ENCODE data around the gene PDPN. TPM values are rescaled to one million over a fixed set of nuclear protein-coding genes. Genes with fewer than 3 reads are reported as not detected.

The PDPN gene
- total RNA-seq, 1 donor from 2014 or later = 3.2 TPM

DNA sequence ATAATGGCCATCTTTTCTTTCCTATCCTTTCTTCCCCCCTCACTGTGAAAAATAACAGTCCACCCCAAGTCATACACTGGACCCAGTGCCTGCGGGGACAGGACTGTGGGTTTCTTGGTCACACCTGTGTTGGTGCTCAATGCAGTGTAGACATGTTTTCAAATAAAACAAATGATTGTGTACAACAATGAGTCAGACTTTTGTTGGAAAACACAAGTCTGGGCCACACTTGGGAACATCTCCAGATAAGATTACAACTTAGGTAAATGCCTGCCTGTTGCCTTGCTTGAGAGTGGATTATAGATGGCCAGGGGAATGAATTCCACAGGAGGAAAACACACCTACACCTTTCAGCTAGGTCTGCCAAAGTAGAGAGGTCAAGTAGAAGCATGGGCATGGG lies 34.1 kb downstream of the PDPN start:
- FAIRE-seq = no peak
- Histone ChIP-seq H3K4me3 (ENCODE audit: low read depth, low read length) (no peak overlapping the region), H3K27me3 (ENCODE audit: control insufficient read depth, insufficient read depth, low read length) (no peaks in the 10 kb centered on the region), H3K36me3 (ENCODE audit: control insufficient read depth, insufficient read depth, low read length) (peaks cover 4% of the 10 kb centered on the region)
- DNase-seq (ENCODE audit: low read depth) = peak; percentile 82
- TF ChIP-seq CTCF (IDR thresholded peaks at IDR 0.05; ENCODE audit: insufficient read depth, low read length, severe bottlenecking) = no peak

- H3K27me3 ChIP-seq (ENCODE audit: control insufficient read depth, insufficient read depth, low read length) = no peaks in the 10 kb centered on the region
- H3K4me3 ChIP-seq (ENCODE audit: low read depth, low read length) = no peak overlapping the region
- DNase-seq (ENCODE audit: low read depth) = no peak
- peaks cover 4% of the 10 kb centered on the region for H3K36me3 ChIP-seq (ENCODE audit: control insufficient read depth, insufficient read depth, low read length)
- TF ChIP-seq CTCF (IDR thresholded peaks at IDR 0.05; ENCODE audit: insufficient read depth, low read length, severe bottlenecking) = no peak
- FAIRE-seq = no peak
Measured at GRCh38 chr1:13618483-13618882, 34.9 kb downstream of the PDPN start.

- TF ChIP-seq CTCF (IDR thresholded peaks at IDR 0.05; ENCODE audit: insufficient read depth, low read length, severe bottlenecking) = no peak
- Histone ChIP-seq H3K4me3 (ENCODE audit: low read depth, low read length) (no peak overlapping the region), H3K36me3 (ENCODE audit: control insufficient read depth, insufficient read depth, low read length) (peaks cover 1% of the 10 kb centered on the region), H3K27me3 (ENCODE audit: control insufficient read depth, insufficient read depth, low read length) (no peaks in the 10 kb centered on the region)
- DNase-seq (ENCODE audit: low read depth) (peak; percentile 78), FAIRE-seq (no peak)
Measured at GRCh38 chr1:13619909-13620308, 36.3 kb downstream of the PDPN start.

- no peak for TF ChIP-seq CTCF (IDR thresholded peaks at IDR 0.05; ENCODE audit: insufficient read depth, low read length, severe bottlenecking)
- FAIRE-seq = no peak
- DNase-seq (ENCODE audit: low read depth) = no peak
- H3K4me3 ChIP-seq (ENCODE audit: low read depth, low read length) = no peak overlapping the region
- no peaks in the 10 kb centered on the region for H3K36me3 ChIP-seq (ENCODE audit: control insufficient read depth, insufficient read depth, low read length)
- H3K27me3 ChIP-seq (ENCODE audit: control insufficient read depth, insufficient read depth, low read length) = no peaks in the 10 kb centered on the region
Measured at GRCh38 chr1:13620825-13621224, 37.2 kb downstream of the PDPN start.

GRCh38 chr1:13622446-13622845 lies 38.8 kb downstream of the PDPN start:
- DNase-seq (ENCODE audit: low read depth) (no peak), FAIRE-seq (no peak)
- Histone ChIP-seq H3K36me3 (ENCODE audit: control insufficient read depth, insufficient read depth, low read length) (no peaks in the 10 kb centered on the region), H3K4me3 (ENCODE audit: low read depth, low read length) (no peak overlapping the region), H3K27me3 (ENCODE audit: control insufficient read depth, insufficient read depth, low read length) (no peaks in the 10 kb centered on the region)
- TF ChIP-seq CTCF (IDR thresholded peaks at IDR 0.05; ENCODE audit: insufficient read depth, low read length, severe bottlenecking) = no peak

DNA sequence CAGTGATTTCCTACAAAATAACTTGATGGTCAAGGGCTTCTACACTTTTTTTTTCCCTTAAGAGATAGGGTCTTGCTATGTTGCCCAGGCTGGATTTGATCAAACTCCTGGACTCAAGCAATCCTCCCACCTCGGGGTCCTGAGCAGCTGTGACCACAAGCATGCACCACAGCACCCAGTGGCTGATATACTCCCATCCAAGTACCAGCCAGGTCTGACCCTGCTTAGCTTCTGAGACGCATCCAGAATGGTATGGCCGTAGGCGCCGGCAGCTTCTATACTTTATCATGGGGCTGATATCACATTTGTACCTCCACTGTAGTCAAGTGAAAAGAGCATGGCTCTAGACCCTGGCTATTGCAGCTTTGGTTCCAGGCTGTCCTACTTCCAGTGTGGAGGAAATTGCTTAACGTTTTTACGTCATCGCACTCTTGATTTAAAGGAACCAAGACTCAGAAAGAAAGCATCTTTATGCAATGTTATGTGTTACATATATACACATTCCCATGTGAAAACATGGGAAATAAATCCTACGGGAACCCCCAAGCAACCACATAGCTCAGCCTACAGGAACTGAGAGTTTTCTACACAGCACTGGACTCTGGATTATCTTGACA lies 39.5 kb downstream of the PDPN start:
- no peaks in the 10 kb centered on the region for H3K36me3 ChIP-seq (ENCODE audit: control insufficient read depth, insufficient read depth, low read length)
- TF ChIP-seq CTCF (IDR thresholded peaks at IDR 0.05; ENCODE audit: insufficient read depth, low read length, severe bottlenecking) = no peak
- no peak for DNase-seq (ENCODE audit: low read depth)
- no peak for FAIRE-seq
- no peak overlapping the region for H3K4me3 ChIP-seq (ENCODE audit: low read depth, low read length)
- no peaks in the 10 kb centered on the region for H3K27me3 ChIP-seq (ENCODE audit: control insufficient read depth, insufficient read depth, low read length)
